HCT116 (cell line): Measurements from ENCODE around the gene C3orf20. TPM values are rescaled to one million over a fixed set of nuclear protein-coding genes. Genes with fewer than 3 reads are reported as not detected.

Experiments used
- ATAC-seq: fragments of 200-7000 bp; cut with Tn5 transposase; 2 replicates; pipeline ENCODE4 v1.9.1; 2020; ENCODE audit warnings: mild to moderate bottlenecking, moderate library complexity
- BruUV-seq: library from RNA; stranded (reverse); fragments of 400-500 nt; replicated peaks from 2 replicates; lab custom pipeline; 2021; lab: Mats Ljungman, UMichigan
- CTCF ChIA-PET: fragments of 300-600 bp; sonication (Branson Sonifier 250); formaldehyde crosslinking; loops from one replicate; lab custom pipeline; 2021; ENCODE audit warnings: antibody characterized with exemption; lab: Charles Lee
- POLR2A ChIA-PET: fragments of 300-600, 350-600 bp; sonication (Branson Sonifier 250); formaldehyde crosslinking; loops from one replicate; lab custom pipeline; 2021; ENCODE audit warnings: antibody characterized with exemption; lab: Charles Lee
- RAD21 ChIA-PET, 2 experiments: fragments of 300-600 bp; sonication (Branson Sonifier 250); formaldehyde crosslinking; loops; one replicate each; lab custom pipeline; 2023; ENCODE audit warnings: low total read pairs in 2 of 2; ENCODE audit not compliant: uncharacterized antibody in 2 of 2, unreplicated experiment in 2 of 2, low non-redundant PET in 1 of 2; lab: Charles Lee
- DNase-seq: peaks from one replicate; pipeline ENCODE4 v3.0.0-alpha.2; 2010; ENCODE audit warnings: low read depth, low spot score
- H2AFZ ChIP-seq: fragments of 200-600 bp; shearing (Covaris generic), sonication (generic); 2 replicates; pipeline ENCODE4 v1.6.1; 2017; ENCODE audit warnings: low read depth, mixed run types, mixed read lengths, antibody characterized with exemption, low read length; ENCODE audit not compliant: poor library complexity, severe bottlenecking
- H3K27ac ChIP-seq: 2 replicates; pipeline ENCODE4 v1.5.1; 2012; ENCODE audit warnings: low read depth, low read length
- H3K27me3 ChIP-seq: fragments of 200-600 bp; sonication (generic); 2 replicates; pipeline ENCODE4 v1.6.1; 2016; ENCODE audit warnings: mixed run types, low read length, mixed read lengths; ENCODE audit not compliant: insufficient read depth
- H3K36me3 ChIP-seq, 2 experiments: fragments of 200-500 bp in 1 of 2; fragments of 200-600 bp in 1 of 2; sonication (Bioruptor generic) in 1 of 2; sonication (generic) in 1 of 2; 2 replicates each; pipeline versions ENCODE4 v1.5.1 to v1.6.1; 2014 to 2016; ENCODE audit warnings: low read length in 2 of 2, inconsistent platforms in 1 of 2, mixed read lengths in 1 of 2, mixed run types in 1 of 2; ENCODE audit not compliant: insufficient read depth in 2 of 2, control insufficient read depth in 1 of 2
- H3K4me1 ChIP-seq, 2 experiments: fragments of 200-600 bp in 1 of 2; sonication (generic) in 1 of 2; 2 replicates each; pipeline versions ENCODE4 v1.5.1 to v1.6.1; 2012 to 2017; ENCODE audit warnings: low read length in 2 of 2, inconsistent platforms in 1 of 2, mild to moderate bottlenecking in 1 of 2, mixed read lengths in 1 of 2, mixed run types in 1 of 2, moderate library complexity in 1 of 2; ENCODE audit not compliant: insufficient read depth in 2 of 2, control insufficient read depth in 1 of 2
- H3K4me2 ChIP-seq: fragments of 200-600 bp; sonication (generic); 2 replicates; pipeline ENCODE4 v1.6.1; 2017; ENCODE audit warnings: mixed run types, low read length, mixed read lengths
- H3K4me3 ChIP-seq, 2 experiments: fragments of 200-600 bp in 1 of 2; sonication (generic) in 1 of 2; replicated peaks in 1 of 2; 2 replicates each; pipeline ENCODE4 v1.5.1; 2011 to 2016; ENCODE audit warnings: low read length in 2 of 2, control low read depth in 1 of 2, low read depth in 1 of 2, mild to moderate bottlenecking in 1 of 2, mixed read lengths in 1 of 2, mixed run types in 1 of 2
- H3K79me2 ChIP-seq: fragments of 200-600 bp; sonication (generic); 2 replicates; pipeline ENCODE4 v1.6.1; 2017; ENCODE audit warnings: mild to moderate bottlenecking, mixed run types, low read length, moderate library complexity, mixed read lengths; ENCODE audit not compliant: insufficient read depth
- H3K9ac ChIP-seq: fragments of 200-600 bp; sonication (generic); 2 replicates; pipeline ENCODE4 v1.6.1; 2016; ENCODE audit warnings: low read length, mixed read lengths
- H3K9me2 ChIP-seq: fragments of 200-600 bp; sonication (generic), shearing (Covaris generic); 2 replicates; pipeline ENCODE4 v1.6.1; 2017; ENCODE audit warnings: mixed run types, mild to moderate bottlenecking, moderate library complexity; ENCODE audit not compliant: insufficient read depth
- H3K9me3 ChIP-seq, 2 experiments: fragments of 200-500 bp in 1 of 2; fragments of 200-600 bp in 1 of 2; sonication (Bioruptor generic) in 1 of 2; sonication (generic) in 1 of 2; 2 replicates each; pipeline ENCODE4 v1.6.1; 2014 to 2017; ENCODE audit warnings: low read length in 2 of 2, mixed read lengths in 2 of 2, inconsistent platforms in 1 of 2, low read depth in 1 of 2, mild to moderate bottlenecking in 1 of 2, mixed run types in 1 of 2, moderate library complexity in 1 of 2; ENCODE audit not compliant: control insufficient read depth in 1 of 2, insufficient read depth in 1 of 2
- H4K20me1 ChIP-seq: fragments of 200-600 bp; sonication (generic), shearing (Covaris generic); 2 replicates; pipeline ENCODE4 v1.6.1; 2017; ENCODE audit warnings: mixed run types, mild to moderate bottlenecking, moderate library complexity; ENCODE audit not compliant: insufficient read depth
- CEBPB ChIP-seq: IDR thresholded peaks from 2 replicates; pipeline ENCODE4 v1.6.1; 2012; ENCODE audit warnings: low read depth
- EZH2 ChIP-seq: fragments of 200-600 bp; sonication (generic); IDR thresholded peaks from 2 replicates; pipeline ENCODE4 v1.6.1; 2017; ENCODE audit warnings: antibody characterized with exemption, mixed run types
- JUND ChIP-seq: IDR thresholded peaks from 2 replicates; pipeline ENCODE4 v1.6.1; 2012
- POLR2A ChIP-seq: IDR thresholded peaks from 2 replicates; pipeline ENCODE4 v1.7.0; 2011; ENCODE audit warnings: borderline replicate concordance; ENCODE audit not compliant: insufficient read depth, insufficient read length; ENCODE audit errors: extremely low read depth
- POLR2AphosphoS5 ChIP-seq: IDR thresholded peaks from 2 replicates; pipeline ENCODE4 v1.6.1; 2011; ENCODE audit warnings: mild to moderate bottlenecking, low read depth, low read length, moderate library complexity
- SP1 ChIP-seq: IDR thresholded peaks from 2 replicates; pipeline ENCODE4 v1.6.1; 2012; ENCODE audit warnings: low read depth
- SRF ChIP-seq: IDR thresholded peaks from 2 replicates; pipeline ENCODE4 v1.6.1; 2012; ENCODE audit warnings: low read depth
- TCF7L2 ChIP-seq: IDR thresholded peaks from 2 replicates; pipeline ENCODE4 v1.7.0; 2011; ENCODE audit warnings: borderline replicate concordance, inconsistent platforms; ENCODE audit not compliant: insufficient read depth, insufficient read length; ENCODE audit errors: extremely low read depth
- intact Hi-C: fragments of 100-400 bp; cut with micrococcal nuclease; formaldehyde crosslinking; loops from 2 replicates; pipeline ENCODE4 v1.10.0; 2022
- total RNA-seq: library from RNA; stranded (reverse); gene quantifications from one replicate; pipeline ENCODE4 v1.2.1, GENCODE V29; 2021; ENCODE audit not compliant: unreplicated experiment
- TF ChIP-seq, protein P1 (sequence below), 3 experiments: fragments of 200-600 bp in 1 of 3; sonication (generic) in 1 of 3; IDR thresholded peaks in 2 of 3; conservative IDR thresholded peaks in 1 of 3; 2 replicates each; pipeline ENCODE4 v1.5.1; 2012 to 2017; ENCODE audit warnings: low read depth in 2 of 3, low read length in 2 of 3, antibody characterized with exemption in 1 of 3, borderline replicate concordance in 1 of 3, control low read depth in 1 of 3, mild to moderate bottlenecking in 1 of 3, mixed read lengths in 1 of 3, mixed run types in 1 of 3, moderate library complexity in 1 of 3; ENCODE audit not compliant: insufficient read depth in 1 of 3
- TF ChIP-seq, protein P2 (sequence below): IDR thresholded peaks from 2 replicates; pipeline ENCODE4 v1.6.1; 2012

The C3orf20 gene
- total RNA-seq, 1 experiment from 2014 or later: 0.20 TPM

DNA sequence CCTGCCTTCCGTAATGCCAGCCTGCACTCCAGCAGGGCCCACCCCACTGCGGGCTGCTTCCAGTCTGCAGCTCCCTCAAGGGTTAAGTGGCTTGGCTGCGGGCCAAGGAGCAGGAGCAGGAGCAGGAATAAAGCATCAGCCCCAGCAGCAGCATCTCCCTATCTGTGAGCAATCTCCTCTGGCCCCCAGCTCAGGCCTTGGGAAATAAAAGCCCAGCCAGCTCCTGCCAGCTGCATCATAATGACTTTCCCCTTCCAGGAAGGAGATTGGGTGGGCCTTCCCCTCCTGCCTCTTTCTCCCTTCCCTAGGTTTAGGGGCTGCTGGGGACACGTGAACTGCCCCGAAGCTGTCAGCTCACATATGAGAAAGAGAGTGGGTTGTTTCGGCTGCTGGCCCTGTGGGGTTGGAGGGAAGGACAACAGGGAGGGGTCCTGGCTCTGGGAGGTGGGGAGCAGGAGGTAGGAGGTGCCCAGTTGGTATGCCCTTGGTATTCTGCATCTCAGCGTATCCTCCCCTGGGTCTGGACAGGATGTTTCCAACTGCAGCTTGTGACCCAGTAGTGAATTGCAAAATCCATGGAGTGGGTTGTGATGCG is 109.2 kb downstream of the C3orf20 start (continued):
- TF ChIP-seq TCF7L2 (no peak), POLR2A (no peak), SRF (no peak)

DNA sequence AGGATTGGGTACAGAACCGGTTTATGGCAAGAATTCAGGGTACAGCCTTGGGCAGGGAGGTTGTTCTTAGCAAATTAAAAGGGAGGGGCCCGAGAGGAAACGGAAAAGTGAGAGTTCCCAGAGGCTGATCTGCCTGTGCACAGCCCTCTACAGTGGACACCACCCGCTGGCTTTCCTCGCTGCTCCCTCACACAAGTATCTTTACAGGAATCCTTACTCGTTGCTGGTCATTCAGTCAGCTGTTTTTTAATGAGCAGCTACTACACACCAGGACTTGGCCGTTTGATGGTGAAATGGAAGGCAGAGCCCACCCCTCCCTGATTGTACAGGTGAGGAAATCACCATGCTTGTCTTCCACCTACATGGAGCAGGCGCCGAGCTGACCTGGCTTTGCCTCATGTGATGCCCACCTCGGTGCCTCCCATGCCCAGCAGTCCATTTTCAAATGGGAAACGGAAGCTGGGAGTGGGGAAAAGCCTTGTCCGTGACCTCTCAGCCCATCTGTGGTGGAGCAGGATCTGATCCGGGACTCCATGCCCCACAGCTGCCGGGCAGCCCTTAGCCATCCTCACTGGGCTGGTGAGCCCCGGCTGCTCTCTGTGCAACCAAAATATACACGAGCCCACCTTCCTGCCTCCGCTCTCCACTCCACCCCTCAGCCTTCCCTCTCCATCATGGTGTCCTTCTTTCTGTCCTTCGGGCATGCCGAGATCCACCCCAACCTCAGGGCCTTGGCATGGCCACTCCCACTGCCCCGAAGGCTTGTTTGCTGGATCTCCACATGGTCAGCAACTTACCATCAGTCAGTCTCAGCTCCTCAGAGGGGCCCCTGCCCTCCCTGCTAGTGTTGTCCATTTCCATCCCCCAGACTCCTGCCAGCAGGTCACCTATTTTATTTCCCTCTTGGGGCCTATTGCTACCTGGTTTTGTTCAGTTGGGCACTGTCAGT is 110.5 kb downstream of the C3orf20 start:
- intact Hi-C loops: no loop called here
- H2AFZ ChIP-seq: no peak overlapping the region
- POLR2A ChIA-PET: no interaction called here
- CTCF ChIA-PET: no interaction called here
- H3K4me2 ChIP-seq: no peak overlapping the region
- no peaks in the 10 kb centered on the region for H4K20me1 ChIP-seq
- no peak overlapping the region for H3K4me3 ChIP-seq
- H3K79me2 ChIP-seq: no peaks in the 10 kb centered on the region
- no peak overlapping the region for H3K9ac ChIP-seq
- no peaks in the 10 kb centered on the region for H3K27me3 ChIP-seq
- TF ChIP-seq SP1: no peak
- no peak for TF ChIP-seq JUND
- no peak for TF ChIP-seq POLR2AphosphoS5
- no peak for TF ChIP-seq CEBPB
- TF ChIP-seq EZH2: no peak
- TF ChIP-seq, protein P1, sequence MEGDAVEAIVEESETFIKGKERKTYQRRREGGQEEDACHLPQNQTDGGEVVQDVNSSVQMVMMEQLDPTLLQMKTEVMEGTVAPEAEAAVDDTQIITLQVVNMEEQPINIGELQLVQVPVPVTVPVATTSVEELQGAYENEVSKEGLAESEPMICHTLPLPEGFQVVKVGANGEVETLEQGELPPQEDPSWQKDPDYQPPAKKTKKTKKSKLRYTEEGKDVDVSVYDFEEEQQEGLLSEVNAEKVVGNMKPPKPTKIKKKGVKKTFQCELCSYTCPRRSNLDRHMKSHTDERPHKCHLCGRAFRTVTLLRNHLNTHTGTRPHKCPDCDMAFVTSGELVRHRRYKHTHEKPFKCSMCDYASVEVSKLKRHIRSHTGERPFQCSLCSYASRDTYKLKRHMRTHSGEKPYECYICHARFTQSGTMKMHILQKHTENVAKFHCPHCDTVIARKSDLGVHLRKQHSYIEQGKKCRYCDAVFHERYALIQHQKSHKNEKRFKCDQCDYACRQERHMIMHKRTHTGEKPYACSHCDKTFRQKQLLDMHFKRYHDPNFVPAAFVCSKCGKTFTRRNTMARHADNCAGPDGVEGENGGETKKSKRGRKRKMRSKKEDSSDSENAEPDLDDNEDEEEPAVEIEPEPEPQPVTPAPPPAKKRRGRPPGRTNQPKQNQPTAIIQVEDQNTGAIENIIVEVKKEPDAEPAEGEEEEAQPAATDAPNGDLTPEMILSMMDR (IDR thresholded peaks at IDR 0.05 in 2 of 3, conservative IDR thresholded peaks at IDR 0.05 in 1 of 3; ENCODE audit: borderline replicate concordance in 1 of 3, insufficient read depth in 1 of 3, low read depth in 2 of 3, low read length in 2 of 3): no peak
- TF ChIP-seq, protein P2, sequence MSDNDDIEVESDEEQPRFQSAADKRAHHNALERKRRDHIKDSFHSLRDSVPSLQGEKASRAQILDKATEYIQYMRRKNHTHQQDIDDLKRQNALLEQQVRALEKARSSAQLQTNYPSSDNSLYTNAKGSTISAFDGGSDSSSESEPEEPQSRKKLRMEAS: no peak
- no peaks in the 10 kb centered on the region for H3K9me2 ChIP-seq
- H3K4me1 ChIP-seq: no peaks in the 10 kb centered on the region
- no peaks in the 10 kb centered on the region for H3K9me3 ChIP-seq
- H3K27ac ChIP-seq: no peak overlapping the region
- no TSS peak for BruUV-seq
- no peaks in the 10 kb centered on the region for H3K36me3 ChIP-seq
- RAD21 ChIA-PET: no interaction called here
- DNase-seq (no peak), ATAC-seq (no peak)
